Sciatic nerve (tissue), 2 donors: ENCODE measurements around the gene GSE1. TPM values are rescaled to one million over a fixed set of nuclear protein-coding genes. Genes with fewer than 3 reads are reported as not detected.

Source experiments
- ATAC-seq: fragments of 200-7000 bp; cut with Tn5 transposase; one replicate; pipeline ENCODE4 v1.9.1; 2020; ENCODE audit warnings: mild to moderate bottlenecking, moderate library complexity
- DNase-seq: peaks from one replicate; pipeline ENCODE4 v3.0.0-alpha.2; 2020; ENCODE audit warnings: low spot score
- intact Hi-C: fragments of 100-400 bp; cut with DNase I; formaldehyde crosslinking; loops from one replicate; pipeline ENCODE4 v1.14.2; 2022
- total RNA-seq: library from RNA; stranded (reverse); fragmentation: NEBNext Ultra II Directional; extraction: Animal tissue kit (Norgen Biotek cat#: 25700); gene quantifications from one replicate; pipeline ENCODE4 v1.2.1, GENCODE V29; 2021
- donor health status: DM: no; HTN: no; CAD: no.
- donor health status: DM: no; HTN: no; CAD: no.

The GSE1 gene
- total RNA-seq, 1 donor from 2014 or later: 97.3 TPM

DNA sequence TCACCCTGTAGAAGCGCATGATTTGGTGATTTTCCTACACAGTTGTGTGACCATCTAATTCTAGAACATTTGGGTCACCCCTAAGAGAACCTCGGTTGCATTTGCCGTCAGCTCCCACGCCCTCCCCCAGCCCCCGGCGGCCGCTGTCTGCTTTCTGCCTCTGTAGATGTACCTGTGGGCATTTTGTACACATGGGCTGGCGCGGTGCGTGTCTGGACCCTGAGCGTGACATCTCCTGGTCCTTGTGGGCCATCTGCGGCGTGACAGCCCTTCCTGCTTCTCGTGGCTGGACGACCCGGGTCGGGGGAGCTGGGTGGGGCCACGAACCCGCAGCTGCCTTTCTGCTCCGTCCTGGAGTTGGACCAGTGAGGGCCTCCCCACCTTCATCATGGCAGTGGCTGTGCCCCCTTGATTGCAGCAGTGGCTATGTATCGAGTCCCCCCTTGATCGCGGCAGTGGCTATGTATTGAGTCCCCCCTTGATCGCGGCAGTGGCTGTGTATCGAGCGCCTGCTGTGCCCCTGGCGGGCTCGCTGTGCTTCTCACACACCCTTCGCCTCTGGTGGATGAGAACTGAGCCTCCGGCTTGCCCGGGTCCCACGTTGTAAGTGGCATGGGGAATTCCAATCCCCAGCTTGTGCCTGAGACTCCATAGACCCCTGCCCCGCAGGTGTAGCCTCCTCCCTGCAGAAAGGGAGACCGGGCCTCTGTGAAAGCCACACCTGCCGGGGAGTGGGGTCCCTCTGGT, 24.1 kb downstream of the GSE1 start:
- ATAC-seq (no peak), DNase-seq (no peak)
- intact Hi-C loops: no loop called here

DNA sequence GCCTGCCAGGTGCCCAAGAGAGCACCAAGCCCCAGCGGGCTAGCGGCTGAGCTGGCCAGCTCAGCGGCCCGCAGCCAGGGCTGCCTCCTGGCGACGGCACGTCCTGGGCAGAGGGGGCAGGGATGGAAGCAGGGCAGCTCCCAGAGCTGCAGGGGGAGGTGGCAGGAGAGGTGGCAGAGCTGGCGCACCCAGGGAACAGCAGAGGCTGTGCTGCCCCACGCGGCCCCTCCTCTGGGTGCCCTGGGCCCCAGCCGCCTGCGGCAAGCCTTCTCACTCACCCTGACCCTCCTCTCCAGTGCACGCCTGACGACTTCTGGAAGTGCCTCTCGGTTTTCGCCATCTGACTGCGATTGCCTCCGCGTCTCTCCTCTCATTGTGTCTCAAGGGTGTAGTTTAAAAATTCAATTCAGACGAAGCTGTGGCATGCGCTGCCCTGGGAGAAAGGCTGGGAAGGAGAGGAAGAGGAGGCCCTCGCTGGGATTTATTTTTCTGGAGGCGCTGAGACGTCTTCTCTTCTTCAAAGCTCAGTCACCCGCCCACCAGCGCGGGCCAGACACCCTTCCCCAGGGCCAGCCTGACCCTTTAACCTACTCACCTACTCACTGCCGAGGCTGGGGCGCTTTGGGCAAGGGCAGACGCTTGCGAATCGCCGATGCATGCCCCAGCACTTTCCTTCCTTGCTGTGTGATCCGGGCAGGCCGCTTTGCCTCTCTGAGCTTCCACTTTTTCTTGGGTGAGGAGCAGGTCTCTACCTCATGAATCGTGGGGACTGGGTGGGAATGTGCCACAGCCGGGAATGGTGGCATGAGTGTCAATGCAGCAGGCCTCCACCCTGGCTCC, 24.9 kb downstream of the GSE1 start:
- DNase-seq (no peak), ATAC-seq (no peak)
- intact Hi-C loops: no loop called here

DNA sequence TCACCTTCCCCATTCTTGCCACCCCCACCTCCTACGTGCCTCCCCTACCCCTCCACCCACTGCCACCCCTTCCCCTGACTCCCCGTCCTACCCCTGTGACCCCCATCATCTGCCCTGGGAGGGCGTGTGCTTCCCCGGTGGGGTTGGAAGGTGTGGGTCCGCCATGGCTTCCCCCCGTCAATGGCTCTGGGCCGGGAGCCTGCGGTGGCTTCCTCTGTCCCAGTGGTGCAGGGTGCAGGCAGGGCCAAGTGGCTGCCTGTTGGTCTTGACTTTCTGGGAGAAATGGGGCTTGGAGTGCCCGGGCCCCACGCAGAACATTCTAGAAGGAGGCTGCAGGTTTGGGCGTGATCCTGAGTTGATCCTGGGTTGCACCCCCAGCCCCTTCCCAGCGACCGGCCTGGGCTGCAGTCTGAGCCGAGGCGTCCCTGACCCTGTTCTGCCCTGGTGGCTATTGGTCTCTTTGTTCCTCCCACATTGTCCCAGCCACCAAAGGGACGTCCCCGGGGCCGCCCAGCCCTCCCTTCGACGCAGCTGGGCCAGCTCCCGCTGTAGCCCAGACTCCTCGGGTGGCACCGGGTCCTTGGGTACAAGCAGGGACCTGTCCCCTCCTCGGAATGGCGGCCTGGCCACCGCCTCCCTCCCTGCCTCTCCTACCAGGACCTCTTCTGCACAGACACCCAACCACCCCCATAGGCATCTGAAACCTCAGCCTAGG, 25.7 kb downstream of the GSE1 start:
- intact Hi-C loops: no loop called here
- no peak for DNase-seq
- ATAC-seq: no peak

DNA sequence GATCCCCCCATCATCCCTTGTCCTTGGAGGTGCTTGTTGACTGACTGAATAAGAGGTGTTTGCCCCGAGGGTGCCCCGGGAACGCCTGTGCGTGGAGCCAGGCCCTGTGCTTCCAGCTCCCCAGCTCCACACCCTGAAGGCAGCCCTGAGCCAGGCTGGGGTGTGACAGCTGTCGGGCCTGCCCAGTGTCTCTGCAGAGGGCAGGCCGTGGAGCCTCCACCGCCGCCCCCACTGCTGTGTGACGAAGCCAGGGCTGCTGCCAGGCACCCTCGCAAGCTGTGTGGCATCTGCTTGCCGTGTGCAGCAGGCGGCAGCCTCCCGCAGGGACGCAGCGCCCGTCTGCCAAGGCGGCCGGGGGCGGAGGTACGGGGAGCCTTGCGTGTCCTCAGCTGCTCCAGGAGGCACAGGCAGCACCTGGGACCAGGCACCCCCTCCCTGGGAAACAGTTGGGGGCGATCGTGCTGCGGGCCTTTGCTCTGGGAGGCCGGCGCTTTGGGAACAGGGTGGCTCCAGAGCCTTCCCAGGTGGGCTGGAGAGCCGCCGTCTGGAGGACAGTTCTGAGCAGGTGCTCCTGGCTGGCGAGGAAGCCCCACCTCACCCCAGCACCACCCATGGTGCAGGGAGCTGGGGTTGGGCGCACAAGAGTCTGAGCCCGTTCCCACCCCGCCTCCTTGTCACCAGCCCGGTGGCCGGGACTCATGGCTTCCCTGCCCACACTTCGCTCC, 26.6 kb downstream of the GSE1 start:
- DNase-seq: no peak
- intact Hi-C loops: no loop called here
- peak; percentile 19 for ATAC-seq

DNA sequence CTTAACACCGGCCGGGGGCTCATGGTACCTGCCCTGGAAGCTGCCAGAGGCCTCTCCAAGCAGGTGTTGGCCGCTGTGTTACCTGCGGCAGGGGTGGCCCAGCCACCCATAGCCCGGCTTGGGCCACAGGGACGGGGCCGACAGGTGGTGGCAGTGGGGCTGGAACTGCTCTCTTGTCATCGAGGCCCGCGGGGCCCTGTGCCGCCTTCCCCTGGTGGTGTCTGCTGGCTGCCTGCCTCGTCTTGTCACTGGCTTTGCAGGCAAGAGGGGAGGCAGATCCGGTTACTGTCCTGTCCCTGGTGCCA, 27.1 kb downstream of the GSE1 start:
- DNase-seq: no peak
- no peak for ATAC-seq
- intact Hi-C loops: no loop called here

DNA sequence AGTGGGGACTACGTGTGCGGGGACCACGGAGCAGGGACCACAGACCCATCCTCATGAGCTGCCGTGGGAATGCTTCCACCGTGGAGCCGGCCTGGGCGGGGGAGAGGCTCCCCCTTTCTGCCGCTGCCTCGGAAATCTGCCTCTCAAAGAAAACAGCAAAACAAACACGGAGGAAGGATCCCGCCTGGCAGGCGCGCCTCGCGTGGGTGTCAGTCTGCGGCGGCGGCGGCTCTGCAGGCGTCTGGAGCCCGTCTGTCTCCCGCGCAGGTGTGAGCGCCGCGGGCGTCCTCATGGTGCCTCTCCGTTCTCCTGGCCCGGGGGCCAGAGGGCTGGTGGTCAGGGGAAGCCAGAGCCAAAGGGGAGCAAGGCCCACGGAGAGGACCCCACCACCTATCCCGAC, 27.5 kb downstream of the GSE1 start:
- ATAC-seq (no peak), DNase-seq (no peak)
- intact Hi-C loops: no loop called here

DNA sequence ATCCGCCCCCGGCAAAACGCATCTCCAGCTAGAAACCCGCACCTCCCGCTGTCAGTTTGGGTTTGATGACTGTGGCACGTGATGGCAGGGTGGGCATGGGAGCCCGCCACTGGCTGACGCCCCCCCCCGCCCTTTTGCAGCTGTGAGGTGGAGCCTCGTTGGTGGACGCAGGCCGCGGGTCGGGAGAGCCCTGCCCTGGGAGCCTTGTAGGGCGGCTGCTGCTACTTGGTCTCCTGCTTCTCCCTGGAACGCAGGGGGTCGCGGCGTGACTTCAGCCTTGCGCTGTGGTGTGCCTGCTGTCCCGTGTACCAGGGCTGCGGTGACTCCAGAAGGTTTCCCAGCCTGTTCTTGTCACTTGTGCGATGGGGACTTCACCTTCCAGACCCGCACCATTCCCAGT, 28.2 kb downstream of the GSE1 start:
- intact Hi-C loops: no loop called here
- no peak for DNase-seq
- ATAC-seq: no peak

DNA sequence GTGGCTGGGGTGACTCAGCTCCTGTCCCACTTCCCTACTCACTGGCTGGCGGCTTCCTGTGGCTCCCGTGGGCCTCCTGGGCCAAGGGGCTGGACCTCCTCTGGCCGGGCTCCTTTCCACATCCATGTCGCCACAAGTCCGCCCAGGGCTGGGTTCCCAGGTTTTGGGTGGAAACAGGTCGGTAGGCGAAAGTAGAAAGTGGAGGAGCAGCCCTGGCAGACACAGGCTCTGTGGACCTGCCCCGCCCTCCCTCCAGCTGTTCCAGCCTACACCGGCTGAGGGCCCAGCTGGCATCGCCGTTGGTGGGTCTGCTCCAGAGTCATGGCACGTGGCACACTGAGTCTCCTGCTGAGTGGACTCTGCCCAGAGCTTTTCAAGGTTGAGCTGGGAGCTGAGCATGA, 28.7 kb downstream of the GSE1 start:
- ATAC-seq (peak; percentile 27), DNase-seq (no peak)

DNA sequence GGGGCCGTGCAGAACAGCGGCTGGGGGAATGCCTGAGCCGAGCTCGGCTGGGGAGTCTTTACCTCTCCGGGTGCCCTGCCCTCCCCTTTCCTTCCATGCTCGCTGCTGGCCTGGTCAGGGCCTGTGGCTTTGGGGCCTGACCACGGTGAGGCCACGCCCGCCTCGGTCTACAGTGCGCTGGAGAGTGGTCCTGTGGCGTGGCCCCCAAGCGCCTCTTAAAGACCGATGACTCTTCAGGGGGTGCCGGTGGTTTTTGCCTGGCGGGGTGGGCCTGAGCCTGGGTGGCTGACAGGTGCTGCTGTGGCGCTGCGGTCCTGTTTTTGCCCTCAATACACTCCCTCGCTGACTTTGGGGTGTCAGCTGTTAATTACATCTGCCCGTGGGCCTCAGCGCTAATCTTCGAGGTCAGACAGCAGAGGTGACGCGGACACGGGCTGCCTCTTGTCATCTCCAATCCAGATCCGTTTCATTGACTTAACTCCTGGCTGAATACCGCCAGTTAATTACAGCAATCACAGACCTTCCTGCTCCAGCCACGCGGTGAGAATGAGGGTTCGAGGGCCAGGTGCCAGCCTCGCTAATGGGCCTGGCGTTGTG, 29.7 kb downstream of the GSE1 start:
- ATAC-seq (no peak), DNase-seq (no peak)
- intact Hi-C loops: no loop called here

More for the DNA sequence above, 28.7 kb downstream of the GSE1 start:
- intact Hi-C loops: no loop called here

DNA sequence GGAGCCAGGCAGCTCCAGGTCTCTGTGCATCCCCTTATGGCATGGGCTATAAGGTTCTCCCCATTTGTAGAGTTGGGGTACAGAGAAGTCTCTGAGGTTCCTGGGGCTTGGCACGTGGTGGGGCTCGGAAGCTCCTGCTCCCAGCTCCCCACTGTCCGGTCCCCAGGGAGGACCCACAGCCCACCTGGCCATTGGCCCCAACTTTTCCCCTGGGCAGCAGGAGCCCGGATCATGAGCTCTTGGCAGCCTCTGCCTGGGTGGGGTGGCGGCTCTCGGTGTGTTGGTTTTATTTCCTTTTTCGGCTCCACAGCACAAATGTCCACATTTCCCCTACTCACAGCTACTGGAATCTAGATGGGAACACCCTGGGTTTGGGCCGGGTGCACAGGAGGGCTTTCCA, 30.5 kb downstream of the GSE1 start:
- no peak for ATAC-seq
- intact Hi-C loops: no loop called here
- no peak for DNase-seq

DNA sequence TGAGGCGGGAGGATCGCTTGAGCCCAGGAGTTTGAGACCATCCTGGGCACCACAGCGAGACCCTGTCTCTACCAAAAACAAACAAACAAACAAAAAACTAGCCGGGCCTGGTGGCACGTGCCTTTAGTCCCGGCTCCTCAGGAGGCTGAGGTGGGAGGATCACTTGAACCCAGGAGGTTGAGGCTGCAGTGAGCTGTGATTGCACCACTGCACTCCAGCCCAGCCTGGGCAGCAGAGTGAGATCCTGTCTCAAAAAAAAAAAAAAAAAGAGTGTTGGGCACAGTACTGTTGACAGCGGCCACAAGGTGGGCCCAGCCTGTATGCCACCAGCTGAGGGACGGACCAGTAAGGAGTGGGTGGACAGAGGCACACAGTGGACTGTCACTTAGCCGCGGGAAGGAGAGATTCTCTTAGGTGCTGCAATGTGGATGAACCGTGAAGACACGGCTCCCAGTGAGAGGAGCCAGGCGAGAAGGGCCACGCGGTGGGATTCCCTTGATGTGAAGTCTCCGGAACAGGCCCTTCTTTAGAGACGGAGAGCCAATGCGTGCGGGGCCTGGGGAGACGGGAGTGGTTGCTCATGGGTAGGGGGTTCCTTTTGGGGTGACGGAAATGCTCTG, 31.1 kb downstream of the GSE1 start:
- intact Hi-C loops: no loop called here
- DNase-seq: no peak

DNA sequence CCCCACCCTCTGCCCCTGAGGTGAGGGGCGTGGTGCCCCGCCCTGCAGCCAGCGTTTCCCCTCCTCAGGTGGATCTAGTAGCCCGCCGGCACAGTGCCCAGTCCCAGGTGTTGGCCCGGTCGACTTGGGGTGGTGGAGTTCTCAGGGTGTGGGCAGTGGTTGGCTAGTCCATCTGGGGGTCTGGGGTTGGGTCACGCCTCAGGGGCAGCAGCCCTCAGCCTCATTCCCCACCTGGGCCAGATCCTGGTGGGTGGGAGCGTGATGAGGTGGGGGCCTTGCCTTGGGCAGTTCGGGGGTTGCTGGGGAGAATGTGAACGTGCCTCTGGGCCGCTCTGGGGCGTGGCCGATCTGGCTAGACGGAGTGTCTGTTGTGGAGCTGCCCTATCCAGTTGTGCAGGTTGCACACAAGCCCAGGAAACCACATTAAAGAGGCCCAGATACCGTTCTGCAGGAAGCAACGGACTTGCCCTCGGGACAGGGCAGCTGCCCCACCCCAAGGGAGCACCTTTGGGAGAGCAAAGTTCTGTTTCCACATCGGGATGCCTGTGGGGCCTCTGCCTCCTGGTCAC, 32.0 kb downstream of the GSE1 start:
- intact Hi-C loops: no loop called here
- no peak for DNase-seq
- no peak for ATAC-seq

More for the DNA sequence above, 31.1 kb downstream of the GSE1 start:
- ATAC-seq: no peak

DNA sequence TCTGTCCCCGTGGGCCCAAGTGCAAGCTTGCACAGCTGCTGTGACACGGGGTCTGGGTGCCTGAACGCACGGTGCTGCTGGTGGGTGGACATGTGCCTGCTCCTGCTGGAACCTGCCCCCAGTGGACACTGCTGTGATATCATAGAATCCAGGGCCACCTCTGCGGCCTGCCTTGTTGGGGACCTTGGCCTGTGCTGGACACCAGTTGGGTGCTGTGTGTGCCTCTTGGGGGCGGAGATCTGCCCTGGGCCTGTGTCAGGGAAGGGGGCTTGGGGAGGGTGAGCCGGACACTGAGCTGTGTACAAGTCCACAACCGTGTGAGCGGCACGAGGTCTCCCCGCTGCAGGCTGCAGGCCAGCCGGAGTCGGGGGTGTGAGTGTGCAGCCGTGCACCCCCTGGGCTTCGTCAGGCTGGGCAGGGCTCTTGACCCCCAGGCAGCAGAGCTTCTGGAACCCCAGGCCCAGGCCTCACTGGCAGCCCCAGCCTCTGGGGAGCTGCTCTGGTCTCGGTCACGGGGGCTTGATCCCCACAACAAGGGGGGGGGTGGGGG, 33.3 kb downstream of the GSE1 start:
- no peak for DNase-seq
- ATAC-seq: no peak
- intact Hi-C loops: no loop called here

DNA sequence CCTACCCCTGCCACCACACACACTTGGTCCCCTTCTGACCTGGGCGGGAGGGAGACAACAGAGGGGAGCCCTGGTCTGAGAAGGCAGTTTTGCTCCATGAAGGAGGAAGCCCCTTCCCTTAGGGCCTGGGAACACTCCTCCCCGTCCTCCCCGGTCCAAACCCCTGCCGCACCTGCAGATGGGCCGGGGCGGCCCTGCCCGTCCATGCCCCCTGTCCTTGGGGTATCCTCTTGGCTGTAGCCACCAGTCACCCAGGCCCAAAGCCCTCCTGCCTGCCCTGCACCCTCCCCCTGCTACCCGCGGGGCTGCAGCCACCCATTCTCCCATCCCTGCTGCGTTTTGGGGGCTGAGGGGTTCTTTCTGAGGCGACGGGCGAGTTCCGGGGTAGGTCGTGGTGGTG, 33.9 kb downstream of the GSE1 start:
- ATAC-seq (no peak), DNase-seq (no peak)
- intact Hi-C loops: no loop called here

DNA sequence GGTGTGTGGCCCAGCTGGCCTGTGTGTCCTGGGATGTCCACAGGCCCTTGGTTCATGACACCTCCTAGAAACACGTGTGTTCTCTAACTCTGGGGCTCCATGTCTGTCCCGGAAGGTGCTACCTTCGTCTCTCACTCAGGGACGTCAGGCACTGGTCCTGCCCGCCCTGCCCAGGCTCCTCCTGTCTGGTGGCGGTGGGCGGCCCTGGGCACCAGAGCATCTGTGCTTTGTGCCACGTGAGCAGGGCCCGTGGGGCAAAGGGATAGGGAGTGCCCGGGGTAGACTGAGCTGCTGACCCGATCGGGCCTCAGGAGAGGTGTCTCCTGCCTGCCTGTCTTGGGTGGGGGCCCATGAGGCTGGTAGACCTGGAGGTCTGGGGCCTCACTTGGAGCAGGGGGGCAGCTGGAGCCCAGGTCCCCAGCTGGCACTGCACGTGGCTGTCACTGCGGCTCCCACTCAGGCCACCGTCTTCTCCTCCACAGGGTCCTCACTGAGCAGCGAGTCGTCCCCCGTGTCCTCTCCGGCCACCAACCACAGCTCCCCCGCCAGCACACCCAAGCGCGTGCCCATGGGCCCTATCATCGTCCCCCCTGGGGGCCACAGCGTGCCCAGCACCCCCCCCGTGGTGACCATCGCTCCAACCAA, 35.1 kb downstream of the GSE1 start:
- DNase-seq: no peak
- intact Hi-C loops: no loop called here
- no peak for ATAC-seq

DNA sequence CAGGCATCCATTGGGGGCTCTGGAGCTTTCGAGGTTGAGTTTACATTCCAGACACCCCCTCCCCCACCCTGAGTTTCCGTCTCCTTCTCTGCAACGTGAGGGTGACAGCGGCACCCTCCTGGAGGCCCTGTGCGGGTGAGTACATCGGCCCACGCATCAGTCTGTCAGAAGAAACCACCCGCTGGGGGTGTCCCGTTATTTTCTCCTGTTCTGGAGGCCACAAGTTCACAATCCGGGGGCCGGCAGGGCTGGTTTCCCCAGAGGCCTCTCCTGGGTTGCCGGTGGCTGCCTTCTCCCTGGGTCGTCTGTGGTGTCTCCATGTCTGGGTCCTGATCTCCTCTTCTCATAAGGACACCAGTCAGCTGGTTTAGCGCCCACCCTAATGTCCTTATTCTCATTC, 35.7 kb downstream of the GSE1 start:
- DNase-seq: no peak
- intact Hi-C loops: no loop called here
- ATAC-seq: no peak

DNA sequence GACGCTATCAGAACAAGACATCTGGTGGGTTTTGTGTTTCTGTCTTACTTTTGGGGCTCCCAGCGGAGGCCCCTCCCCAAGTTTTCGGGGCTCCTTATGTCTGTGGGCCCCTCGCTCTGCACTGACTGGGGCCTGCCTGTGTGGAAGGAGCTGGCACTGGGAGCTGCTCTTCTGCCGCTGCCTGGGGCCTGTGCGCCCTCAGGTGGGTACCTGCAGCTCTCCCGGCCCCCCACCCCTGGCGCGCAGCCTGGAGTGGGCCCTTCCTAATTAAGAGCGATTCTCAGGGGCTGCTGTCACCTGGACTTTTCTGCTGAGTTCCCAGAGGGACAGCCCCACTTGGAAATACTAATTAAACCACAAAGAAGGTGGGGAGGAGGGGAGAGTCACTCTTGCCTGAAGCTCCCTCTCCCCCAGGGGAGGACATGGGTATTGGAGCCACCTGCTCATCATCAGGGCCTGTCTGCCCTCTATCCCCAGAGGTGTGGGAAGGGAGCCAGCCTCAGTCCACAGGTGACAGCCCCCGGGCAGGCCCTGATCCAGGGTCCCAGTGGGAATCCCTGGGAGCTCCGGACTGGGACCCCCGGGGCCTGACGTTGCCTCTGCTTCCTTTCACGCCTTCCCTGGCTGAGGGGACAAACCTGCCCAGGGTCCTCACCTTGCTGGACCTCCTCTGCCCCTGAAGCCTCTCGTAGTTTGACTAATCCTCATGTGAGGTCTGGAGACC, 36.5 kb downstream of the GSE1 start:
- intact Hi-C loops: no loop called here
- ATAC-seq: no peak
- DNase-seq: no peak
